NK-92 treated with Interleukin-12 subunit alpha and Interleukin-12 subunit beta, amount 100 ng/mL, for 24 hours (cell line): Measurements from ENCODE around the gene STT3A.

Experiments used
- DNase-seq: peaks from one replicate; lab custom pipeline; 2025; lab: John Stamatoyannopoulos, UW

STT3A gene

GRCh38 chr11:125588505-125588904, 4.1 kb upstream of the STT3A start:
- no peak for DNase-seq

GRCh38 chr11:125591649-125592304, 875 bp upstream of the STT3A start:
- DNase-seq: no peak

GRCh38 chr11:125593114-125593820, 615 bp downstream of the STT3A start:
- DNase-seq: no peak

- DNase-seq: no peak
Measured at GRCh38 chr11:125594958-125595357, 2.3 kb downstream of the STT3A start.

- no peak for DNase-seq
Measured at GRCh38 chr11:125600663-125601062, 8.0 kb downstream of the STT3A start.

GRCh38 chr11:125603207-125603606, 10.6 kb downstream of the STT3A start:
- no peak for DNase-seq

- no peak for DNase-seq
Measured at GRCh38 chr11:125605417-125605816, 12.8 kb downstream of the STT3A start.

- no peak for DNase-seq
Measured at GRCh38 chr11:125609545-125609944, 16.9 kb downstream of the STT3A start.

GRCh38 chr11:125618383-125618782, 25.7 kb downstream of the STT3A start:
- no peak for DNase-seq

GRCh38 chr11:125621995-125622394, 29.3 kb downstream of the STT3A start:
- no peak for DNase-seq

GRCh38 chr11:125623064-125623463, 30.4 kb downstream of the STT3A start:
- no peak for DNase-seq

- DNase-seq: no peak
Measured at GRCh38 chr11:125624756-125625213, 32.1 kb downstream of the STT3A start, which contains the start of gene CHEK1. TSS of gene CHEK1 (plus strand) at chr11:125625163. CDS start at chr11:125626769, 1,606 bp downstream.

GRCh38 chr11:125625225-125625629, 32.6 kb downstream of the STT3A start:
- DNase-seq: no peak

GRCh38 chr11:125625630-125626287, 33.1 kb downstream of the STT3A start:
- peak; percentile 78 for DNase-seq

- DNase-seq: no peak
Measured at GRCh38 chr11:125626288-125626950, 33.8 kb downstream of the STT3A start.

GRCh38 chr11:125627236-125627910, 34.7 kb downstream of the STT3A start:
- DNase-seq: no peak

- DNase-seq: no peak
Measured at GRCh38 chr11:125637840-125638239, 45.2 kb downstream of the STT3A start.

GRCh38 chr11:125638315-125638714, 45.7 kb downstream of the STT3A start:
- DNase-seq: no peak

- no peak for DNase-seq
Measured at GRCh38 chr11:125645871-125646270, 53.2 kb downstream of the STT3A start.

GRCh38 chr11:125649465-125650166, 57.0 kb downstream of the STT3A start:
- DNase-seq: no peak

GRCh38 chr11:125662689-125663088, 70.0 kb downstream of the STT3A start:
- DNase-seq: no peak
